ENCODE results near the gene SPN. TPM values are rescaled to one million over a fixed set of nuclear protein-coding genes. Genes with fewer than 3 reads are reported as not detected.

SPN gene
- total and polyA plus RNA-seq, 12 donors = 0.24 to 3.1 (median 1.2) TPM

GRCh38 chr16:29645694-29646187 lies 17.3 kb upstream of the SPN start:
- H3K27me3 ChIP-seq = no peaks in the 10 kb centered on the region
- H3K27ac ChIP-seq = no peak overlapping the region
- no peaks in the 10 kb centered on the region for H3K36me3 ChIP-seq (replicated peaks in 1 of 2)
- no peaks in the 10 kb centered on the region for H3K4me1 ChIP-seq (replicated peaks in 1 of 2)
- intact Hi-C loops (cut with DNase I) = no loop called here
- WGBS, 4 donors = 64 to 78% (median 71%) methylated on average over 4 of the region's 4 CpGs
- TF ChIP-seq, protein P1, sequence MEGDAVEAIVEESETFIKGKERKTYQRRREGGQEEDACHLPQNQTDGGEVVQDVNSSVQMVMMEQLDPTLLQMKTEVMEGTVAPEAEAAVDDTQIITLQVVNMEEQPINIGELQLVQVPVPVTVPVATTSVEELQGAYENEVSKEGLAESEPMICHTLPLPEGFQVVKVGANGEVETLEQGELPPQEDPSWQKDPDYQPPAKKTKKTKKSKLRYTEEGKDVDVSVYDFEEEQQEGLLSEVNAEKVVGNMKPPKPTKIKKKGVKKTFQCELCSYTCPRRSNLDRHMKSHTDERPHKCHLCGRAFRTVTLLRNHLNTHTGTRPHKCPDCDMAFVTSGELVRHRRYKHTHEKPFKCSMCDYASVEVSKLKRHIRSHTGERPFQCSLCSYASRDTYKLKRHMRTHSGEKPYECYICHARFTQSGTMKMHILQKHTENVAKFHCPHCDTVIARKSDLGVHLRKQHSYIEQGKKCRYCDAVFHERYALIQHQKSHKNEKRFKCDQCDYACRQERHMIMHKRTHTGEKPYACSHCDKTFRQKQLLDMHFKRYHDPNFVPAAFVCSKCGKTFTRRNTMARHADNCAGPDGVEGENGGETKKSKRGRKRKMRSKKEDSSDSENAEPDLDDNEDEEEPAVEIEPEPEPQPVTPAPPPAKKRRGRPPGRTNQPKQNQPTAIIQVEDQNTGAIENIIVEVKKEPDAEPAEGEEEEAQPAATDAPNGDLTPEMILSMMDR (IDR thresholded peaks at IDR 0.05) = no peak
- no peak for TF ChIP-seq POLR2A (IDR thresholded peaks at IDR 0.05)
- H3K9me3 ChIP-seq (replicated peaks in 1 of 3) = no peaks in the 10 kb centered on the region
- no peak for DNase-seq
- no peak overlapping the region for H3K4me3 ChIP-seq

- no peaks in the 10 kb centered on the region for H3K36me3 ChIP-seq (replicated peaks in 1 of 2)
- no peaks in the 10 kb centered on the region for H3K27me3 ChIP-seq
- H3K4me1 ChIP-seq (replicated peaks in 1 of 2) = no peaks in the 10 kb centered on the region
- no peak for DNase-seq
- WGBS, 4 donors = 89 to 100% (median 92%) methylated on average over 3 of the region's 3 CpGs
- H3K9me3 ChIP-seq (replicated peaks in 1 of 3) = no peaks in the 10 kb centered on the region
- no peak overlapping the region for H3K4me3 ChIP-seq
- H3K27ac ChIP-seq = no peak overlapping the region
- TF ChIP-seq POLR2A (IDR thresholded peaks at IDR 0.05) = no peak
- TF ChIP-seq, protein P1 (IDR thresholded peaks at IDR 0.05) = no peak
- intact Hi-C loops (cut with DNase I) = no loop called here
Observed at GRCh38 chr16:29646947-29647346, 16.1 kb upstream of the SPN start.

- intact Hi-C loops (cut with DNase I) = no loop called here
- TF ChIP-seq POLR2A (IDR thresholded peaks at IDR 0.05) = no peak
- TF ChIP-seq, protein P1 (IDR thresholded peaks at IDR 0.05) = no peak
- Histone ChIP-seq H3K4me1 (replicated peaks in 1 of 2) (no peaks in the 10 kb centered on the region), H3K36me3 (replicated peaks in 1 of 2) (no peaks in the 10 kb centered on the region), H3K9me3 (replicated peaks in 1 of 3) (no peaks in the 10 kb centered on the region), H3K4me3 (no peak overlapping the region), H3K27me3 (no peaks in the 10 kb centered on the region), H3K27ac (no peak overlapping the region)
- 70 to 82% (median 78%) methylated on average over 9 of the region's 9 CpGs for WGBS, 4 donors
- no peak for DNase-seq
Observed at GRCh38 chr16:29649588-29650494, 13.2 kb upstream of the SPN start.

- H3K4me1 ChIP-seq (replicated peaks in 1 of 2) = no peaks in the 10 kb centered on the region
- no peak for DNase-seq
- H3K27me3 ChIP-seq = no peaks in the 10 kb centered on the region
- H3K9me3 ChIP-seq (replicated peaks in 1 of 3) = no peaks in the 10 kb centered on the region
- no peak overlapping the region for H3K4me3 ChIP-seq
- 88 to 100% (median 96%) methylated on average over 2 of the region's 2 CpGs for WGBS, 4 donors
- no peaks in the 10 kb centered on the region for H3K36me3 ChIP-seq (replicated peaks in 1 of 2)
- TF ChIP-seq, protein P1 (IDR thresholded peaks at IDR 0.05) = no peak
- no peak for TF ChIP-seq POLR2A (IDR thresholded peaks at IDR 0.05)
- intact Hi-C loops (cut with DNase I) = no loop called here
- no peak overlapping the region for H3K27ac ChIP-seq
Observed at GRCh38 chr16:29650771-29651170, 12.3 kb upstream of the SPN start.

All from adrenal gland (tissue), 12 donors.